GM21515 (cell line): ENCODE data around the gene KIF22.
"Not testable (repeated sequence)": the region's sequence is repeated elsewhere in the genome, so short reads cannot be mapped to it uniquely, and the experiment has no call there.

Source experiments
- ATAC-seq: cut with Tn5 transposase; IDR thresholded peaks from one replicate; pipeline ENCODE4 v1.9.1; 2021; ENCODE audit not compliant: unreplicated experiment

The KIF22 gene

DNA sequence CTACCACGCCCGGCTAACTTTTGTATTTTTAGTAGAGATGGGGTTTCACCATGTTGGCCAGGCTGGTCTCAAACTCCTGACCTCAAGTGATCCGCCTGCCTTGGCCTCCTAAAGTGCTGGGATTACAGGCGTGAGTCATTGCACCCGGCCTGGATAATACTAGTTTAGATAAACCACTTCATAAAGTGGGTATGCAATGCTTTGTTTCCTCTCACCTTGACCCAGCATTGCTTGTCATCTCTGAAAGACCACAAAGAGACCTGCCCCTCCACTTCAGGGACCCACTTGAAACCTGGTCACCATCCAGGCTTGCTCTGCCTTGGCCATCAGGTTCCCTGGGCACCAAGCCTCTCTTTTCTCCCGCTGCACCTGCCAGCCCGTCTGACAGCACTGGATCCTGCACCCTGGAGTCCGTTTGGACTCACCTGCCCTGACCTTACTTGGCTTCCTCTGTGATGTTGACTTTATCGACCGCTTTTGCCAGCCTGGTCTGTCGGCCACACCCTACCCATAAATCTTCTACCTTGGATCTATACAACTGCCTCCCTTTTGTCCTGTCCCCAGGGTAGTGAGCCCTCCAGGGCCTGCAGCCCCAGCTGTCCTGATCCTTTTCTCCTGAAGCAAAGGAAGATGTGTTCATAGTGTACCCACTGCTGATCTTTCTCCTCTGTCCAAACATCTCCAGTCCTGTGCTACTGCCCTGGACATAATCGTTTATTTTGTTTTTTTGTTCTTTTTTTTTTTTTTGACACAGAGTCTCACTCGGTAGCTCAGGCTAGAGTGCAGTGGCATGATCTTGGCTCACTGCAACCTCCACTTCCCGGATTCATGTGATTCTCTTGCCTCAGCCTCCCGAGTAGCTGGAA lies 25.2 kb upstream of the KIF22 start:
- no peak for ATAC-seq

DNA sequence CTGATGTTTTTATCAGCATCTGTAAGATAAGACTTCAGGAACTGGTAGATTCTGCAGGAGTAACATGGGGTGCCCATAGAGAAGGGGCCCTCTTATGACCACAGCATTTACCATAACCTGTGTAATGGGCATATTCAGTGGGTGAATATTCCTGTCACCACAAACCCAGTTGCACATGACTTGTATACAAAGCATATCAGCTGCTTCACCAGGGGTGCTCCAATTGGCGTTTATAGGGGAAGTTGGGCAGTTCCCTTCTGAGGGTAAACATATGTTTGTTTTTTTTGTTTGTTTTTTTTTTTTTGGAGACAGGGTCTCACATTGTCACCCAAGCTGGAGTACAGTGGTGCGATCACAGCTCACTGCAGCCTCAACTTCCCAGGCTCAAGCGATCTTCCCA lies 24.0 kb upstream of the KIF22 start:
- no peak for ATAC-seq

DNA sequence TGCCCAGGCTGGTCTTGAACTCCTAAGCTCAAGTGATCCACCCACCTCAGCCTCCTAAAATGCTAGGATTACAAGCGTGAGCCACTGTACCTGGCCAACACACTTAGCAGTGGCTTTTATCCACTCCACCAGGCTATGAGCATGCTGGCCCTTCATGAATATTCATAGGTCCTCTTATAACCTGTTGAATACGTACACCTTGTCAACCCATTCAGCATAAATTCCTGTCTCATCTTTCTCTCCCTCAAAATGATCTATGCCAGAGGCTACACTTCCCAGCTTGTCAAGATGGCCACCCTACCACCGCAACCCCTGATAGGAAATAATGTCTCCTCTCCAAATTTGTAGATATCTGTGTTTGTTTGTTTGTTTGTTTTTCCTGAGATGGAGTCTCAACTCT lies 23.5 kb upstream of the KIF22 start:
- no peak for ATAC-seq

DNA sequence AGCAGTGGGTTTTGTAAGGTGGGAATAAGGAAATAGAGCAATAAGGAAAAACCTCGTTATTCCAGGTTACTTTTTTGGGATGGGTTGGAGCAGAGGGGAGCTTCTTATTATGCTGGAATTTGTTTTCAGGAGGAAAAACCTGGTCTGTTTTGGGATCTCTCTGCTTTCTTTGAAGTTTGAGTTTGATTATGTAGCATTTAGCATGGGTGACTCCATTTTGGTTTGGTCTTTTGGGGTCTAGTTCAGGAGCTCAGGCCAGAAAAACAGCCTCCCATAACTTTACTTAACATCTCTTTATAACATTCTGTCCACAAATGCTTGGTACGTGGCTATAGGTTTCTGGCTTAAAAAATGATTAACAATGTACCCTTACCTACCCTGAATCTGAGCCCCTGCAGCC lies 21.0 kb upstream of the KIF22 start:
- ATAC-seq = no peak

DNA sequence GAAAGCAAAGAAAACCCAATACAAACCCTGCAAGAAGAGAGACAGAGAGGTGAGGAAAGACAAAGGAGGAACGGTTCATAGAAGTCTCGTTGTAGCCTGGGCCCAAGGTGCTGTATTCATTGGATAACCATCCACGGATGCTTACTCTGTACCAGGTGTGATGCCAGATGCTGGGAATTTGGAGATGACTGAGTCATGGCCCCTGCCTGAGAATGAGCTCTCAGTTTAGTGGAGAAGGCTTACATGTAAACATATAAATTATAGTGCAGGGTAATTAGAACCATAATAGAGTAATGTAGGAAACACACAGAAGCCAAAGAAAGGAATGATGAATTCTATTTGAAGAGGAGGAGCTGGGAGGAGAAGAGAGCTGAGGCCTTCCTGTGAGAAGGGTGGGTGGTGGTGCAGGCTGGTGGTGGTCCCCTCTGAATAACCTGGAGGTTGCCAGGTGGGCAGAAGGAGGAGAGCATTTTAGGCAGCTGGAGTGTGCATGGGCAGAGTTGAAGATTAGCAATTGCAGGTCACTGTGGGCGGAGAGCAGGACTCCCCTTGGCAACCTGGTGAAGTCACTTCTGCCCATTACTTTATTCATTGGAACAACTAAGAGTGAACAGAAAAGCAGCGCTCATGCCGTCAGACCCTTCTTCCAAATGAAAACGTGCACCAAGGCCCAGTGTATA lies 20.2 kb upstream of the KIF22 start:
- ATAC-seq = no peak

DNA sequence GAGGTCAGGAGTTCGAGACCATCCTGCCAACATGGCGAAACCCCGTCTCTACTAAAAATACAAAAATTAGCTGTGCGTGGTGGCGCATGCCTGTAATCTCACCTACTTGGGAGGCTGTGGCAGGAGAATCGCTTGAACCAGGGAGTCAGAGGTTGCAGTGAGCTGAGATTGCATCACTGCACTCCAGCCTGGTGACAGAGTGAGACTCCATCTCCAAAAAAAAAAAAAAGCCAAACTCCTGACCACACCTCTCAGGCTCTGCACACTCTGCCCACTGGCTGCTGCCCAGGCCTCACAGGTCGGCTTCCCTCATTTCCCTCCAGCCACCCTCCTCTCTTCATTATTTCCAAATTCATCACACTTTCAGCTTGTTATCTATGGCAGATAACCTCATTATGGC lies 18.2 kb upstream of the KIF22 start:
- ATAC-seq = not testable (repeated sequence)

DNA sequence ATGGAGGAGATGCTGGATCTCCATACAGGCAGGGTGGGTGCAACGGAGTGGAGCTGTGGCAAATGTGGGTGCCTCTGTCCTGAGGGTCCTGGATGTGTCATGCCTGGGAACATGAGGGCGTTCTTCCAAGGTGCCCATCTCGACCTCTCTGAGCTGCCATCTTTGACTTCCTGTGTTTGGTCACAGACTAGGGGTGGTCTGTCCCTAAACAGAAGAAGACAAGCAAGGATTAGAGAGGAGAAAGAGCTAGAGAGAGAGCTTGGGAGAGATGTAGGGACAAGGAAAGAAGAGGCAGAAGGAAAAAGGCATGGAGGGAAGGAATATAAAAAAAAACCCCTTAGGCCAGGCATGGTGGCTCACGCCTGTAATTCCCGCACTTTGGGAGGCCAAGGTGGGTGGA lies 15.8 kb upstream of the KIF22 start:
- no peak for ATAC-seq

DNA sequence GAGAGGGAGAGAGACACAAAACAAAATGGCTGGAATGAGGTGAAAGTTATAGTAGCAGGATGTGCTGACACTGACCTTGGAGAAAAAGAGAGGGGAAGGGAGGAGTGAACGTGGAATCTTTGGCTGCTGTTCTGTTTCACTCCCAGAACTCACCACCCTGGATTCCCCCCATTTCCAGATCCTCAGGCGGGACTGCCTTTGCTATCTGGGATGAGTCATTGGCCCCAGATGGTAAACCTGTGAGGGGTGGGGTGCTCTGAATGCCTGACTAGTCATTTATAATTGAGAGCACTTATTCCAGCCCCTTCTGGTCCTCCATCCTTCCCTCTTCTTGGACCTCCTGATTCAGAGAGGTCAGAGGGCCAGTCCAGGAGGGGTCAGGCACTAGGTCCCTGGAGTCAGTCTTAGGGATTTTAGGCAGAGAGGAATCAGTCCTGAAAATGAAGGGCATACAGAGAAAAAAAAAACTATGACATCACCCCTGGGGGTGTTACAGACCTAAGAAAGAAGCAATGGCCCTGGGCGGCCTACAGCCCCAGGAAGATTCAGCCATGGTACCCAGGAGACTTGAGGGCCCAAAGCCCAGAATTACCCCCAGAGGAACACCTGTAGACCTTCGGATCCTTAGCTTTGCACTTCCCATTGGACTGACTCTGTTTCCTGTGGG lies 14.7 kb upstream of the KIF22 start:
- ATAC-seq = no peak

DNA sequence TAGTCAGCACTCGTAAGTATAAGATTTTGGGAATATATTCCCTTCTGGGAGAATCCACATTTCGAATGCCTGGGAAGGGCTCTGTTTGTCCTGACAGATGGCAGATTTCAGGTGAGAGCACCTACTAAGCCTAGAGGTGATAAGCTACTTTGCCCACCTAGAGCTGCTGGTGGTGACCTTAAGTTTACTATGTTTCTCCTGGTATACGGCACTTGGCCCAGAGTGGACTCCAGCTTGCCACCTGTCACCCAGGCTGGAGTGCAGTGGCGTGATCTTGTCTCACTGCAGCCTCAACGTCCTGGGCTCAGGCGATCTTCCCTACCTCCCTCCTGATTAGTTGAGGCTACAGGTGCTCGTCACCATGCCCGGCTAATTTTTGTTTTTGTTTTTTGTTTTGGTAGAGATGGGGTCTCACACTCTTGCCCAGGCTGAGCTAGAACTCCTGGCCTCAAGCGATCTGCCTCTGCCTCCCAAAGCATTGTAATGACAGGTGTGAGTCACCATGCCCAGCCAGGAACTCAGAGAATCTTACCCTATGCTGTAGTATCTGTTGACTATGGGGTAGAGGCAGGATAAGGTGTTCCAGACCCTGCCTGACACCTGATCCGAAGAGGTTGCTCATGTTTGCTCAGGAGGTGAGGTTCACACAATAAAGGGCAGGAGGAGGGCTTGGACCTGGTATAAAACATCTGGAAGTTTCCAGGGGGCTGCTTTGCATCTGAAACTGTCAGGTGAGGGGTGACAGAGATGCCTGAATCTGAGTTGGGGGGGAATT lies 12.8 kb upstream of the KIF22 start, which contains the start of gene ZG16:
Gene ZG16, plus strand, starts transcription at position 681 of the 775 bp plus-strand sequence. CDS start 1,011 bp downstream, outside the sequence.
- ATAC-seq = no peak

DNA sequence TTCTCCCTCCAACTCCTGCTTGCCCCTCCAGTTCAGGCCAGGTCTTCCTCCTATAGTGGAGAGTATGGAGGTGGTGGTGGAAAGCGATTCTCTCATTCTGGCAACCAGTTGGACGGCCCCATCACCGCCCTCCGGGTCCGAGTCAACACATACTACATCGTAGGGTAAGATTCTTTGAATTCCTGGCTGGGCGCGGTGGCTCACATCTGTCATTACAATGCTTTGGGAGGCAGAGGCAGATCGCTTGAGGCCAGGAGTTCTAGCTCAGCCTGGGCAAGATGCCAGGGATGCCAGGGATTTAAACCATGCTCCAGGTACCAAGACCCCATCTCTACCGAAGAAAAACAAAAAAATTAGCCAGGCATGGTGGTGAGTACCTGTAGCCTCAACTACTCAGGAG lies 11.1 kb upstream of the KIF22 start:
- no peak for ATAC-seq

DNA sequence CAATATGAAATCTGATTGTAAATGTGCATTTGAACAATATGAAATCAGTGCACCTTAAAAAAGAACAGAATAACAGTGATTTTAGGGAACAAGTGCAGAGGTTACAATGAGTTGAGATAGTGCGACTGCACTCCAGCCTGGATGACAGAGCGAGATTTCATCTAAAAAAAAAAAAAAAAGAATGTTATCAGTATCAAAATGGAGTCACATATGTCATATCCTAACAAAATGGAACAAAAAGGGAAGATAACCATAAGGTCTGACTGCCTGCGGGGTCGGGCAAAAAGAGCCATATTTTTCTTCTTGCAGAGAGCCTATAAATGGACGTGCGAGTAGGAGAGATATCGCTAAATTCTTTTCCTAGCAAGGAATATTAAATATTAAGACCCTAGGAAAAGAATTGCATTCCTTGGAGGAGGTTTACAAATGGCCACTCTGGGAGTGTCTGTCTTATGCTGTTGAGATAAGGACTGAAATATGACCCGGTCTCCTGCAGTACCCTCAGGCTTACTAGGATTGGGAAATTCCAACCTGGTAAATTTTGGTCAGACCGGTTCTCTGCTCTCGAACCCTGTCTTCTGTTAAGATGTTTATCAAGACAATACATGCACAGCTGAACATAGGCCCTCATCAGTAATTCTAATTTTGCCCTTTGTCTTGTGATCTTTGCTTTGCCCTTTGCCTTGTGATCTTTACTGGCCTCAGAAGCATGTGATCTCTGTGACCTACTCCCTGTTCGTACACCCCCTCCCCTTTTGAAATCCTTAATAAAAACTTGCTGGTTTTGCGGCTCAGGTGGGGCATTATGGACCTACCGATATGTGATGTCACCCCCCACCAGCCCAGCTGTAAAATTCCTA lies 7.2 kb upstream of the KIF22 start:
- ATAC-seq = not testable (repeated sequence)

DNA sequence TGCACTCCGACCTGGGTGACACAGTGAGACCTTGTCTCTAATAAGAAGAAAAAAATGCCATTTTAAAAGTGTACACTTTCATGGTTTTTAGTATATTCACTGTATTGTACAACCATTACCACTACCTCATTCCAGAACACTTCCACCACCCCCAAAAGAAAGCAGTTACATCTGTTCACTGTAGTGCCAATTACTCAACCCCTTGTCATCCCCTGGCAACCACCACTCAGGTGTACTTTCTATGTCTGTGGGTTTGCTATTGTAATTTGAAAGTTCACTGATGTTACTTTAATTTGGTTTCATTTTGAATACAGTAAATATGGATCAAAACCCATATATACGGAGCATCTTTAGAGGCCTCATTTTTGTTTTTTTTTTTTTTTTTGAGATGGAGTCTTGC lies 6.4 kb upstream of the KIF22 start:
- ATAC-seq = no peak

DNA sequence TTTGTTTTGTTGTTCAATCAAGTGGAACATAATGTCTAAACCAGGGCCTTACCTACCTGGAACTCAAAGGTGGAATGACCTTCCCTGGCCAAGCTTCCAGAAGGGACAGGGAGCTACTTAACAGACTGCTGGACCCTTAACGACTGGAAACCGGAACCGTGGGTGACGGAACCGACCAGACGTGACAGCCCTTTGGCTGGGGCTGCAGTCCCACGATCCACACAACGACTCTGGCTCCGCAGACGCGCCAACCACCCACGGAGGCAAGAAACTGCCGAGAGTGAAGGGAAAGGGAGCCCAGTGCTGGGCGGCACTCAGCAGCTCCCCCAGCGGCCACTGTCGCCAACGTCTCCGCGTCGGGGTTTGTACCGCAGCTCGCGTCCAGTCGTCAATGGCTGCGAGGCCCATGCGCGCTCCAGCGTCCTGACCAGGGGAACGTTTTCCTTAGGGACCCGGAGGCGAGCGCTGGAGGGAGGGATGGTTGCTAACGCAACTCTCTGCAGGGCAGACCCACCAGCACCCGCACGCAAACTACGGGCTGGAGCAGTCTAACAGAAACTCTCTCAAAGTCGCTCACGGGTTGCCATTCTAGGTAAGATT lies 5.5 kb upstream of the KIF22 start:
- ATAC-seq = no peak

DNA sequence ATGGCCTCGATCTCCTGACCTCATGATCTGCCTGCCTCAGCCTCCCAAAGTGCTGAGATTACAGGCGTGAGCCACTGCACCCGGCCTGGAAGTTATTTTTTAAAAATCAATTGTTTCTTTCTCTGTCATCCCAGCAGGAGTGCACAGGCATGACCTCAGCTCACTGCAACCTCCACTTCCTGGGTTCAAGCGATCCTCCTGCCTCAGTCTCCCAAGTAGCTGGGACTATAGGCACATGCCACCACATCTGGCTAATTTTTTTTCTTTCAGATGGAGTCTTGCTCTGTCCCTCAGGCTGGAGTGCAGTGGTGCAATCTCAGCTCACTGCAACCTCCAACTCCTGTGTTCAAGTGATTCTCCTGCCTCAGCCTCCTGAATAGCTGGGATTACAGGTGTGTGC lies 3.4 kb upstream of the KIF22 start:
- not testable (repeated sequence) for ATAC-seq

DNA sequence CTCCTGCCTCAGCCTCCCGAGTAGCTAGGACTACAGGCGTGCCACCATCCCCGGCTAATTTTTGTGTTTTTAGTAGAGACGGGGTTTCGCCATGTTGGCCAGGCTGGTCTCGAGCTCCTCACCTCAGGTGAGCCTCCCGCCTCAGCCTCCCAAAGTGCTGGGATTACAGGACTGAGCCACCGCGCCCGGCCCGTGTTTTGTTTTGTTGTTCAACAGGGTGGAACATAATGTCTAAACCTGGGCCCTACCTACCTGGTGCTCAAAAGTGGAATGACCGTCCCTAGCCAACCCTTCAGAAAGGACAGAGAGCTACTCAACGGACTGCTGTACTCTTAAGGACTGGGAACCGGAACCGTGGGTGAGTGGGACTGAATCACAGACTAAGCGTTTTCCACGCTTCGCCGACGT lies 772 bp upstream of the KIF22 start:
- no peak for ATAC-seq

DNA sequence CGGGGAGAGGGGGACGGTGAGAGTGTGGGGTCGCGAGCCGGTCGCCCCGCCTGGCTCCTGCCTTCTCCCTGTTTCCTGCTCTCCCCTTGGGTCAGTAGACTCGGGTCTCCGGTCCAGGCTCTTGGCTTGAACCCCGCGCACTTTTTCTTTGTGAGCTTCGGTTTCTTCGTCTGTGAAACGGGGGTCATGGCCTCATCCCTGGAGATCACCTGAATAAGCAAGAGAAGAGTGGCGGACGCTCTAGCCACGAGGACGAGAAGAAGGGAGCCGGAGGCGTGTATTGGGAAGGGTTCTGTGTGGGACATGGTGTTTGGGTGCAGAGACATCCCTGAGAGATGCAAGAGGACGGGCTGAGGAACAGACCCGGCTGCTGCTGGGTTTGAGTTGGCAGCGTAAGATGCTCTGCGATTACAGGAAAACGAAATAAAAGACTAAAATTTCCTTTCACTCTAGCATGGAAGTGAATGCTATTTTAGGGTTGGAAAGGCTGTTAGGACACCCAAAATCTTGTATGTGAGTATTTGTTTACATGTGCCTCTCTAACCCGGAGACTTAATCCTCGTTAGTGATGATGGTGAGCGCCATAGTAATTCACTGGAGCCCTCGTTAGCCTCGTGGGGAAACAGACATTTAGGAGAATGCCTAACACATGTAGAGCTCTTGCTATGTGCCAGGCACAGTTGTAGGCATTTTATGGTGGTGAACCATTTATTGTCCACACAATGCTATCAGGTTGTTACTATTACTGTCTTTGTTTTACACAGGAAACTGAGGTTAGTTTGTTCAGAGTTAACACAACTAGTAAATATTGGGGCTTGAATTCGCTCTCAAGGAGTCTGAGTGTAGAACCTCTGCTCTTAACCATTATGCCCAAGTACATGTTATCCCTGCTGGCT lies 646 bp downstream of the KIF22 start:
- no peak for ATAC-seq

DNA sequence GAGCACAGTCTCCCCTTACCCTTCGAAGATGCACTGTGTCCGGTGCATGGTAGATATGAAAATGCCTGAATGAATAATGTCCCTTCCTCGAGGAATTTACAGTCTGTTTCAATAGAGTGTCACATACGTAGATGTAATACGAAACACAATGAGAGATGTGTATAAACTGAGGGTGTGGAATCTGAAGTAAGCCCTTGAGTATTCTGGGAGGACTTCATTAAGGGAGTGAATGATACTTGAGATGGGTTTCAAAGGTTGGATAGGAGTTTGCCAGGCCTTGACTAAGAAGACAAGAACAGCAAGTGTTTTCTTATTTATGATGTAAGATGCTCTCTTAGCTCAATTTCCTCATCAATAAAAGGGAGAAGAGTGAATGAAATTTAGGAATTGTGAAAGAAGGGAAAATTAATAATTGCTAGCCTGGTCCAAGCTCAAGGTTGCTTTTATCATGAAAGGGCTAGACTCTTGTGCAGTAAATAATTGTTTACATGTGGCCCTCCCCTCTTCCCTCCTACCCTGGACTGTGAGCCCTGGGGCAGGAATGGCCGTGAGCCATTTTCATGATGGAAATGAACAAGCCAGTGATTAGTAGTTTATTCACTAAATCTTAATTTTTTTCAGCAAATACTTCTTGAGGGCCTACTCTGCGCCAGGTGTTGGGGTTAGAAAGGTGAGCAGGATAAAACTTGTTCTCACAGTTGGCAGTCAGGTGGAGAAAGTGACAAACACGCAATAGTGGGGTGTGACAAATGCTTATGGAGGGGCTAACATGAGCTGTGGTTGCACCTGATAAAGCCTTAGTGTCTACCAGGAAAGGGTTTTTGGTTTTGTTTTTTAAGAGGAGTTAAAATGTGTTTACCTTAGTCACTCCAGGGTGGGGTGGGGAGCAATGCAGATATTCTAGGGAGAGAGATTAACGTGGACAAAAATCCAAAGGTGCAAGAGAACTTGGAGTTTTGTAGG lies 1.6 kb downstream of the KIF22 start:
- no peak for ATAC-seq

DNA sequence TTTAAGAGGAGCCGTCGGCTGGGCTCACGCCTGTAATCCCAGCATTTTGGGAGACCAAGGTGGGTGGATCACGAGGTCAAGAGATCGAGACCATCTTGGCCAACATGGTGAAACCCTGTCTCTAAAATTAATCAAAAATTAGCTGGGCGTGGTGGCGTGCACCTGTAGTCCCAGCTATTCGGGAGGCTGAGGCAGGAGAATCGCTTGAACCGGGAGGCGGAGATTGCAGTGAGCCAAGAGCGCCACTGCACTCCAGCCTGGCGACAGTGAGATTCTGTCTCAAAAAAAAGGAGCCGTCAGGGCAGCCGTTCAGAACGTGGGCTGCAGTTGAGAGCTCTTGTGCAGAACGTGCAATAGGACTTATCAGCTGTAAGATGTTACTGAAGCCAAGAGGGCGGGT lies 2.6 kb downstream of the KIF22 start:
- not testable (repeated sequence) for ATAC-seq
